ENCODE measurements around the gene COL26A1. TPM values are rescaled to one million over a fixed set of nuclear protein-coding genes. Genes with fewer than 3 reads are reported as not detected.

COL26A1 gene
- total and polyA plus RNA-seq, 2 of the 4 experiments (the other 2 are of a cell fraction), result not detected

GRCh38 chr7:101506531-101506930, 143.9 kb downstream of the COL26A1 start:
- peak; percentile 12 for DNase-seq
- no peaks in the 10 kb centered on the region for H3K79me1 ChIP-seq (ENCODE audit: low read depth in 1 of 2, low read length in 2 of 2)
- no peak overlapping the region for H3K56ac ChIP-seq (ENCODE audit: extremely low read depth, insufficient read depth, low read length)
- H4K8ac ChIP-seq (ENCODE audit: low read depth in 2 of 2, low read length in 2 of 2), result no peak overlapping the region
- no peak overlapping the region for H2BK20ac ChIP-seq (ENCODE audit: low read depth, low read length)
- no peaks in the 10 kb centered on the region for H3K9me3 ChIP-seq (ENCODE audit: control insufficient read depth, insufficient read depth, low read length)
- peaks cover 34% of the 10 kb centered on the region for H3K27me3 ChIP-seq (ENCODE audit: control insufficient read depth, insufficient read depth, low read length)
- 42% methylated on average over 2 of the region's 5 CpGs; no CpG with 5 or more reads in 1 of the 2 experiments for WGBS, 2 experiments (ENCODE audit: extremely low coverage in 2 of 2, insufficient read length in 1 of 2)
- dilution Hi-C loops (cut with HindIII; ENCODE audit: low sequenced_read_pairs, unreplicated experiment), result no loop called here
- no peak; the same call in 1 of the 2 replicates for ATAC-seq (ENCODE audit: low read depth)
- H2AK9ac ChIP-seq (replicated peaks; ENCODE audit: low read depth, low read length, poor library complexity), result no peak overlapping the region
- no peaks in the 10 kb centered on the region for H4K20me1 ChIP-seq (ENCODE audit: insufficient read depth, low read length)
- no peak overlapping the region for H3K9ac ChIP-seq (ENCODE audit: low read depth, low read length)
- no peak overlapping the region for H3K4me2 ChIP-seq (ENCODE audit: low read depth, low read length)
- no peaks in the 10 kb centered on the region for H3K36me3 ChIP-seq (ENCODE audit: control insufficient read depth, insufficient read depth, low read length)
- H2BK15ac ChIP-seq (ENCODE audit: low read depth, low read length), result no peak overlapping the region
- H2BK5ac ChIP-seq (ENCODE audit: low read depth, low read length, poor library complexity, severe bottlenecking), result no peak overlapping the region
- H3K4me3 ChIP-seq (ENCODE audit: insufficient read depth, low read depth, low read length), result no peak overlapping the region
- H3K4me1 ChIP-seq (ENCODE audit: control insufficient read depth, insufficient read depth, low read length), result no peaks in the 10 kb centered on the region
- H3K9me1 ChIP-seq (ENCODE audit: insufficient read depth, low read length), result peaks cover 4% of the 10 kb centered on the region; the same call in 1 of the 2 replicates
- H2AFZ ChIP-seq (replicated peaks; ENCODE audit: low read length, poor library complexity), result no peak overlapping the region
- no peak overlapping the region for H3K27ac ChIP-seq (ENCODE audit: insufficient read depth, low read length)
- BruUV-seq (replicated peaks), result no TSS peak
- no peak overlapping the region for H3K4ac ChIP-seq (ENCODE audit: low read depth, low read length)
- H2AK5ac ChIP-seq (ENCODE audit: low read depth, low read length), result no peak overlapping the region
- TF ChIP-seq USF2 (IDR thresholded peaks at IDR 0.05; ENCODE audit: low read depth, low read length) (no peak), MAZ (IDR thresholded peaks at IDR 0.05; ENCODE audit: borderline replicate concordance, low read depth, low read length) (no peak), ELK1 (IDR thresholded peaks at IDR 0.05; ENCODE audit: borderline replicate concordance, low read depth, low read length) (no peak), RFX5 (IDR thresholded peaks at IDR 0.05; ENCODE audit: low read depth, low read length) (no peak), CEBPB (IDR thresholded peaks at IDR 0.05; ENCODE audit: low read depth, low read length) (no peak)
- H4K91ac ChIP-seq (ENCODE audit: insufficient read depth, low read depth, low read length), result no peak overlapping the region
- in situ Hi-C loops (cut with MboI; ENCODE audit: low sequenced_read_pairs), result no loop called here
- H3K14ac ChIP-seq (replicated peaks; ENCODE audit: low read depth, low read length), result no peak overlapping the region
- CTCF ChIA-PET, result interaction anchor here (0.6 kb wide), 1 partner anchor 149 kb away, joined by 4 read pairs; no protein-coding TSS in a partner anchor
- no peak overlapping the region for H4K5ac ChIP-seq (ENCODE audit: low read depth, low read length)
- no peak overlapping the region for H3K18ac ChIP-seq (ENCODE audit: low read depth, low read length)
- POLR2A ChIA-PET (ENCODE audit: unreplicated experiment), result interaction anchor here (0.6 kb wide), 1 partner anchor 679 kb away, joined by 3 read pairs; the partner anchor contains the start of gene EPHB4
- intact Hi-C loops (cut with micrococcal nuclease), result loop anchor here (5.0 kb wide), 1 partner anchor 144 kb away; the partner anchor contains the start of gene COL26A1
- H2BK120ac ChIP-seq (ENCODE audit: low read depth, low read length), result no peak overlapping the region
- H3K23ac ChIP-seq (ENCODE audit: low read depth, low read length), result no peak overlapping the region
